Measurements from ENCODE around the gene KRTAP17-1. TPM values are rescaled to one million over a fixed set of nuclear protein-coding genes. Genes with fewer than 3 reads are reported as not detected.

The KRTAP17-1 gene
- total RNA-seq, 1 experiment from 2014 or later, result not detected

- peaks cover 0 to 2% of the 10 kb centered on the region in 2 experiments; a peak in 1 of 5 replicates for H3K9me3 Mint-ChIP-seq
- no peaks in the 10 kb centered on the region for H3K9me3 ChIP-seq (ENCODE audit: control insufficient read depth, low read depth, low read length)
- no peak overlapping the region for H3K14ac ChIP-seq (ENCODE audit: insufficient read depth, low read length)
- no peak overlapping the region for H2AK5ac ChIP-seq (ENCODE audit: insufficient read length, low read length)
- no peak for TF ChIP-seq CTCF (conservative IDR thresholded peaks at IDR 0.05)
- no peaks in the 10 kb centered on the region for H3K27me3 ChIP-seq (ENCODE audit: insufficient read depth, low read length)
- no peak overlapping the region for H3K4ac ChIP-seq (ENCODE audit: low read depth, low read length)
- no peak overlapping the region for H3K9ac ChIP-seq (ENCODE audit: extremely low read depth, insufficient read length, low read length)
- no peaks in the 10 kb centered on the region for H3K27me3 Mint-ChIP-seq (ENCODE audit: low read depth)
- no peak overlapping the region for H2BK120ac ChIP-seq (ENCODE audit: low read depth, low read length, poor library complexity, severe bottlenecking)
- H3K4me2 ChIP-seq (ENCODE audit: insufficient read depth, insufficient read length, low read length), result no peak overlapping the region
- H3K18ac ChIP-seq (ENCODE audit: insufficient read length, low read depth, low read length), result no peak overlapping the region
- no peak overlapping the region for H3K27ac Mint-ChIP-seq
- no peak overlapping the region for H3K4me3 Mint-ChIP-seq
- H2BK12ac ChIP-seq (ENCODE audit: insufficient read length, low read depth, low read length), result no peak overlapping the region
- H4K5ac ChIP-seq (ENCODE audit: insufficient read length, low read depth, low read length), result no peak overlapping the region
- no CpG with 5 or more reads among the region's 5 CpGs for WGBS (ENCODE audit: extremely low coverage, insufficient read length, low lambda C conversion rate)
- H3K4me1 Mint-ChIP-seq, result peaks cover 0 to 7% of the 10 kb centered on the region in 2 experiments; a peak in 1 of 4 replicates
- no peaks in the 10 kb centered on the region for H4K20me1 ChIP-seq (ENCODE audit: control insufficient read depth, insufficient read depth, insufficient read length)
- no peaks in the 10 kb centered on the region for H3K4me1 ChIP-seq (ENCODE audit: insufficient read depth, low read length)
- H3K23me2 ChIP-seq (ENCODE audit: insufficient read length, low read depth, low read length, poor library complexity, severe bottlenecking), result no peaks in the 10 kb centered on the region
- H3K23ac ChIP-seq (ENCODE audit: insufficient read length, low read depth, low read length), result no peak overlapping the region
- H3K36me3 Mint-ChIP-seq (ENCODE audit: insufficient read depth in 1 of 3, low read depth in 3 of 3), result no peaks in the 10 kb centered on the region
- H2BK20ac ChIP-seq (ENCODE audit: low read depth, low read length, poor library complexity, severe bottlenecking), result no peak overlapping the region
- H4K8ac ChIP-seq (replicated peaks; ENCODE audit: insufficient read length, low read depth, low read length), result no peak overlapping the region
- no peak overlapping the region for H3T11ph ChIP-seq (ENCODE audit: low read length)
- H3K79me2 ChIP-seq (ENCODE audit: insufficient read depth, low read length), result no peaks in the 10 kb centered on the region
- H3K27ac ChIP-seq (ENCODE audit: insufficient read length, low read depth, low read length), result no peak overlapping the region
- H3K56ac ChIP-seq (ENCODE audit: insufficient read length, low read depth, low read length), result no peak overlapping the region
- no peak overlapping the region for H2AFZ ChIP-seq (ENCODE audit: low read length)
- DNase-seq, result no peak
- no peak overlapping the region for H4K91ac ChIP-seq (ENCODE audit: insufficient read length, low read depth, low read length)
- H2BK5ac ChIP-seq (ENCODE audit: insufficient read length, low read length), result no peak overlapping the region
- no peak overlapping the region for H2BK15ac ChIP-seq (ENCODE audit: low read depth, low read length)
- no peaks in the 10 kb centered on the region for H3K79me1 ChIP-seq (ENCODE audit: insufficient read depth, low read depth, low read length, poor library complexity, severe bottlenecking)
Measured at GRCh38 chr17:41301204-41301790, 14.2 kb downstream of the KRTAP17-1 start.

Measured in H9 (cell line).